Measurements from ENCODE around the gene CAMTA1.

GRCh38 chr1:6953907-6954364, 168.7 kb downstream of the CAMTA1 start:
- TF ChIP-seq CTCF (IDR thresholded peaks at IDR 0.05 in 2 of 3, conservative IDR thresholded peaks at IDR 0.05 in 1 of 3; ENCODE audit: borderline replicate concordance in 1 of 3, insufficient read depth in 1 of 3, low read depth in 2 of 3, low read length in 2 of 3) (no peak), ELF1 (IDR thresholded peaks at IDR 0.05; ENCODE audit: borderline replicate concordance, low read depth) (no peak), SP1 (IDR thresholded peaks at IDR 0.05; ENCODE audit: low read depth) (no peak), MAX (IDR thresholded peaks at IDR 0.05) (no peak), ZNF274 (IDR thresholded peaks at IDR 0.05; ENCODE audit: low read depth, low read length) (no peak), CBX3 (IDR thresholded peaks at IDR 0.05; ENCODE audit: low read depth) (no peak), SRF (IDR thresholded peaks at IDR 0.05; ENCODE audit: low read depth) (no peak), YY1 (IDR thresholded peaks at IDR 0.05; ENCODE audit: extremely low read depth, insufficient replicate concordance, low read depth, low read length) (no peak), EZH2 (IDR thresholded peaks at IDR 0.05) (no peak), TCF7L2 (IDR thresholded peaks at IDR 0.05; ENCODE audit: borderline replicate concordance, extremely low read depth, insufficient read depth, insufficient read length) (no peak), JUND (IDR thresholded peaks at IDR 0.05) (no peak), POLR2A (IDR thresholded peaks at IDR 0.05; ENCODE audit: borderline replicate concordance, extremely low read depth, insufficient read depth, insufficient read length) (no peak), CEBPB (IDR thresholded peaks at IDR 0.05; ENCODE audit: low read depth) (no peak)

Data from HCT116 (cell line).